Measurements from ENCODE around the gene LMNB1.
"Not testable (repeated sequence)": the region's sequence is repeated elsewhere in the genome, so short reads cannot be mapped to it uniquely, and the experiment has no call there.

The LMNB1 gene

DNA sequence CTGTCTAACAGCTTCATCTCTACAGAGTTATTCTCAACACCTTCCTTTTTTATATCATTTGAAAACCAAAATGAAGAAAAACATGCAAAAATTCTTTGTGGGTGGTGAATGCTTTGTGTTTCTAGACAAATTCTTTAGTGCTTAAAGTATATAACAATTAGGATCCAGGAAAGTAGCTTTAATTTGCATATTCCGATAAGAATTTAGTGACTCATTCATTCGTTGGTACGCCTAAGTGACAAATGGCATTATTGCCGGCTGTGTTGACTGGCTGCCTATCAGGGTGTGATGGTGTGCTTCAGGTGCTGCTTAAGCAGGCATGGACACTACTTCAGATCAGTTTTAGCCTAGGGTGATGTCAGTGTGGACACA, 35.2 kb downstream of the LMNB1 start:
- TF ChIP-seq, protein P1, sequence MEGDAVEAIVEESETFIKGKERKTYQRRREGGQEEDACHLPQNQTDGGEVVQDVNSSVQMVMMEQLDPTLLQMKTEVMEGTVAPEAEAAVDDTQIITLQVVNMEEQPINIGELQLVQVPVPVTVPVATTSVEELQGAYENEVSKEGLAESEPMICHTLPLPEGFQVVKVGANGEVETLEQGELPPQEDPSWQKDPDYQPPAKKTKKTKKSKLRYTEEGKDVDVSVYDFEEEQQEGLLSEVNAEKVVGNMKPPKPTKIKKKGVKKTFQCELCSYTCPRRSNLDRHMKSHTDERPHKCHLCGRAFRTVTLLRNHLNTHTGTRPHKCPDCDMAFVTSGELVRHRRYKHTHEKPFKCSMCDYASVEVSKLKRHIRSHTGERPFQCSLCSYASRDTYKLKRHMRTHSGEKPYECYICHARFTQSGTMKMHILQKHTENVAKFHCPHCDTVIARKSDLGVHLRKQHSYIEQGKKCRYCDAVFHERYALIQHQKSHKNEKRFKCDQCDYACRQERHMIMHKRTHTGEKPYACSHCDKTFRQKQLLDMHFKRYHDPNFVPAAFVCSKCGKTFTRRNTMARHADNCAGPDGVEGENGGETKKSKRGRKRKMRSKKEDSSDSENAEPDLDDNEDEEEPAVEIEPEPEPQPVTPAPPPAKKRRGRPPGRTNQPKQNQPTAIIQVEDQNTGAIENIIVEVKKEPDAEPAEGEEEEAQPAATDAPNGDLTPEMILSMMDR (IDR thresholded peaks at IDR 0.05; ENCODE audit: insufficient read depth, low read length, poor library complexity, severe bottlenecking) = no peak
- peaks cover 81% of the 10 kb centered on the region for H3K79me2 ChIP-seq (ENCODE audit: insufficient read depth, low read length)
- no peaks in the 10 kb centered on the region for H3K9me3 ChIP-seq (ENCODE audit: insufficient read depth, low read length)
- peaks cover 37% of the 10 kb centered on the region for H3F3A ChIP-seq (ENCODE audit: insufficient read depth)
- H3K9ac ChIP-seq (ENCODE audit: low read length) = no peak overlapping the region
- H3K9me2 ChIP-seq (replicated peaks; ENCODE audit: insufficient read depth, low read length) = no peaks in the 10 kb centered on the region
- no peak overlapping the region for H3K4me2 ChIP-seq (ENCODE audit: low read depth, low read length, poor library complexity, severe bottlenecking)
- H3K36me3 ChIP-seq (ENCODE audit: low read length) = peaks cover 82% of the 10 kb centered on the region
- peaks cover 31% of the 10 kb centered on the region for H4K20me1 ChIP-seq (ENCODE audit: low read depth, low read length)
- H2AFZ ChIP-seq (ENCODE audit: low read depth, low read length, severe bottlenecking) = no peak overlapping the region
- no peak overlapping the region for H3K27ac ChIP-seq (ENCODE audit: low read depth, low read length)
- no peaks in the 10 kb centered on the region for H3K27me3 ChIP-seq (ENCODE audit: low read length)
- no peak overlapping the region for H3K4me3 ChIP-seq (ENCODE audit: insufficient read depth, low read length, poor library complexity, severe bottlenecking)

DNA sequence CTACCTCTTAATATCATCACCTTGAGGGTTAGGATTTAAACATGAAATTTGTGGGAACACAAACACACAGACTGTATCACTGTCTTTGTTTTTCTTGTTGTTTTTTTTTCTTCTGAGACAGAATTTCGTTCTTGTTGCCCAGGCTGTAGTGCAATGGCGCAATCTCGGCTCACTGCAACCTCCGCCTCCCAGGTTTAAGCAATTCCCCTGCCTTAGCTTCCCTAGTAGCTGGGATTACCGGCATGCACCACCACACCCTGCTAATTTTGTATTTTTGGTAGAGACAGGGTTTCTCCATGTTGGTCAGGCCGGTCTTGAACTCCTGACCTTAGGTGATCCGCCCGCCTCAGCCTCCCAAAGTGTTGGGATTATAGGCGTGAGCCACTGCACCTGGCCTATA, 36.9 kb downstream of the LMNB1 start:
- not testable (repeated sequence) for H3K9ac ChIP-seq (ENCODE audit: low read length); H3K9me3 ChIP-seq (ENCODE audit: insufficient read depth, low read length); H3K27me3 ChIP-seq (ENCODE audit: low read length); H3K4me2 ChIP-seq (ENCODE audit: low read depth, low read length, poor library complexity, severe bottlenecking); H3K27ac ChIP-seq (ENCODE audit: low read depth, low read length); H2AFZ ChIP-seq (ENCODE audit: low read depth, low read length, severe bottlenecking); H3K4me3 ChIP-seq (ENCODE audit: insufficient read depth, low read length, poor library complexity, severe bottlenecking); H3K9me2 ChIP-seq (replicated peaks; ENCODE audit: insufficient read depth, low read length)
- H4K20me1 ChIP-seq (ENCODE audit: low read depth, low read length) = peaks cover 40% of the 10 kb centered on the region
- H3K36me3 ChIP-seq (ENCODE audit: low read length) = peaks cover 91% of the 10 kb centered on the region
- peaks cover 32% of the 10 kb centered on the region for H3F3A ChIP-seq (ENCODE audit: insufficient read depth)
- H3K79me2 ChIP-seq (ENCODE audit: insufficient read depth, low read length) = peaks cover 94% of the 10 kb centered on the region

DNA sequence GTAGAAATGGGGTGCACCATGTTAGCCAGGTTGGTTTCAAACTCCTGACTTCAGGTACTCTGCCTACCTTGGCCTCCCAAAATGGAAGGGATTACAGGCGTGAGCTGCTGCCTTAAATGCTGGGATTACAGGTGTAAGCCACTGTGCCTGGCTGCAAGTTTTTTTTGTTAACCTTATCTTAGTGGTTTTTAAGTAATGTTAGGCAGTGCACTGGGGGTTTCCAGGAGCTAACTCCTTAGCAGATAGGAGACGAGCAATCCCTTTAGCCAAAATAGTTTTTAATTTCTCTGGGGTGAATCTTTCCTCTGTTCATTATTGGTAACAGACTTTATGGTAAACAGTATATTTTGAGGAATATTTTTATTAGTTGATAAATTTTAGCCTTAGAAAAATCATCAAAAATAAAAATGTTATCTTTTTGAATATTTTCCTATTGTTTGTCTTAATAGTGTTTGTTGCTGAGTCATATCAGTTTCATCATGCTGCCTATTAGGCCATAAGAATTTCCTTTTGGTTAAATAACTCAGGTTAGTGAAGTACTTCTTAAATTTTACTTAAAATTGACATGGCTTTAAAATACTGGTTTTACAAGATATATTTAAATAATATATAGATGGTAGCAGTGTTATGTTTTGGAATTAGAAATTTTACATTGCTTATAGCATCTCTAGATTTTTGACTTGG, 37.9 kb downstream of the LMNB1 start:
- H3K9me3 ChIP-seq (ENCODE audit: insufficient read depth, low read length) = no peaks in the 10 kb centered on the region
- TF ChIP-seq EZH2phosphoT487 (conservative IDR thresholded peaks at IDR 0.05; ENCODE audit: low read length) = no peak
- TF ChIP-seq, protein P1 (IDR thresholded peaks at IDR 0.05; ENCODE audit: insufficient read depth, low read length, poor library complexity, severe bottlenecking) = no peak
- peaks cover 86% of the 10 kb centered on the region for H3K79me2 ChIP-seq (ENCODE audit: insufficient read depth, low read length)
- peaks cover 32% of the 10 kb centered on the region for H3F3A ChIP-seq (ENCODE audit: insufficient read depth)
- no peak overlapping the region for H3K4me2 ChIP-seq (ENCODE audit: low read depth, low read length, poor library complexity, severe bottlenecking)
- peaks cover 86% of the 10 kb centered on the region for H3K36me3 ChIP-seq (ENCODE audit: low read length)
- peaks cover 33% of the 10 kb centered on the region for H4K20me1 ChIP-seq (ENCODE audit: low read depth, low read length)
- H2AFZ ChIP-seq (ENCODE audit: low read depth, low read length, severe bottlenecking) = no peak overlapping the region
- no peak overlapping the region for H3K4me3 ChIP-seq (ENCODE audit: insufficient read depth, low read length, poor library complexity, severe bottlenecking)
- no peak overlapping the region for H3K9ac ChIP-seq (ENCODE audit: low read length)
- no peak overlapping the region for H3K27ac ChIP-seq (ENCODE audit: low read depth, low read length)
- no peaks in the 10 kb centered on the region for H3K27me3 ChIP-seq (ENCODE audit: low read length)
- no peaks in the 10 kb centered on the region for H3K9me2 ChIP-seq (replicated peaks; ENCODE audit: insufficient read depth, low read length)

DNA sequence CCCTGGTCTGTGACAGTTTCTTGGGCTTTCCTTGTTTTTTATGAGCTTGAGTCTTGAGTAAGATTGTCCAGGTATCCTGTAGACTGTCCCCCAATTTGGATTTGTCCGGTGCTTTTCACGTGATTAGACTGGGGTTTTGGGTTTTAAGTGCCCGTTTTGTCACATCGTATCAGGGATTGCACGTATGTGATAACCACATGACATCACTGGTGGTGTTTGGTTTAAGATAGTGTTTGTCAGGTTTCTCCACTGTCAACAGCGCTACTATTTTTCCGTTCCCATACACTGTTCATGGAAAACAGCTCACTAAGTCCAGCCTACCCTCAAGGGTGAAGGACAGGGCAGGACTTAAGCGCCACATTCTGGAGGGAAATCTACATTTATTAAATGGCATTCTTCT, 39.7 kb downstream of the LMNB1 start:
- TF ChIP-seq EZH2phosphoT487 (conservative IDR thresholded peaks at IDR 0.05; ENCODE audit: low read length) = no peak
- TF ChIP-seq, protein P1 (IDR thresholded peaks at IDR 0.05; ENCODE audit: insufficient read depth, low read length, poor library complexity, severe bottlenecking) = no peak
- Histone ChIP-seq H3K27me3 (ENCODE audit: low read length) (no peaks in the 10 kb centered on the region), H3K9me2 (replicated peaks; ENCODE audit: insufficient read depth, low read length) (no peaks in the 10 kb centered on the region), H3K4me2 (ENCODE audit: low read depth, low read length, poor library complexity, severe bottlenecking) (no peak overlapping the region), H2AFZ (ENCODE audit: low read depth, low read length, severe bottlenecking) (no peak overlapping the region), H3K9me3 (ENCODE audit: insufficient read depth, low read length) (no peaks in the 10 kb centered on the region), H3K36me3 (ENCODE audit: low read length) (peaks cover 83% of the 10 kb centered on the region), H3F3A (ENCODE audit: insufficient read depth) (peaks cover 34% of the 10 kb centered on the region), H3K4me3 (ENCODE audit: insufficient read depth, low read length, poor library complexity, severe bottlenecking) (no peak overlapping the region), H3K27ac (ENCODE audit: low read depth, low read length) (no peak overlapping the region), H3K9ac (ENCODE audit: low read length) (no peak overlapping the region), H3K79me2 (ENCODE audit: insufficient read depth, low read length) (peaks cover 73% of the 10 kb centered on the region), H4K20me1 (ENCODE audit: low read depth, low read length) (peaks cover 28% of the 10 kb centered on the region)
